ENCODE results near the gene TSPAN31. TPM values are rescaled to one million over a fixed set of nuclear protein-coding genes. Genes with fewer than 3 reads are reported as not detected.

Gene TSPAN31
- total and polyA plus RNA-seq, 9 of the 15 experiments (the other 6 are each of a cell fraction or from before 2014, with no cell fraction given) = 11.3 to 26.4 (median 14.3) TPM

GRCh38 chr12:57707250-57707649 is 37.6 kb upstream of the TSPAN31 start:
- no peak overlapping the region for H3K9ac ChIP-seq (ENCODE audit: insufficient read depth in 1 of 2, low read depth in 2 of 2, low read length in 2 of 2)
- H4K20me1 ChIP-seq (replicated peaks; ENCODE audit: control insufficient read depth, insufficient read depth, low read length) = no peaks in the 10 kb centered on the region
- ChIA-PET CTCF (ENCODE audit: low intra/inter-chr PET ratio) (no interaction called here), POLR2A (no interaction called here)
- no peak for FAIRE-seq
- intact Hi-C loops (cut with micrococcal nuclease) (no loop called here), in situ Hi-C loops (cut with MboI) (no loop called here)
- no peak overlapping the region for H3K4me3 ChIP-seq
- no peaks in the 10 kb centered on the region for H3K9me1 ChIP-seq (ENCODE audit: control insufficient read depth, insufficient read depth, low read length)
- no TSS peak for BruUV-seq (replicated peaks)
- H3K4me2 ChIP-seq (ENCODE audit: insufficient read depth, low read length) = no peak overlapping the region
- 93% methylated on average over 3 of the region's 3 CpGs for WGBS (ENCODE audit: insufficient coverage, low coverage, missing lambda C conversion rate)
- H2AFZ ChIP-seq (ENCODE audit: low read depth, low read length) = no peak overlapping the region
- H3K4me1 ChIP-seq (replicated peaks in 1 of 2; ENCODE audit: control insufficient read depth in 2 of 2, insufficient read depth in 2 of 2, low read length in 2 of 2) = no peaks in the 10 kb centered on the region; a peak in 1 of 5 replicates
- H3K79me2 ChIP-seq (ENCODE audit: control insufficient read depth, insufficient read depth, low read length) = no peaks in the 10 kb centered on the region
- TF ChIP-seq ZNF592 (IDR thresholded peaks at IDR 0.05) = no peak
- TF ChIP-seq ELF1 (tag; IDR thresholded peaks at IDR 0.05) = no peak
- no peak for TF ChIP-seq ZNF280A (IDR thresholded peaks at IDR 0.05; ENCODE audit: low read depth, partially characterized antibody)
- TF ChIP-seq HCFC1 (IDR thresholded peaks at IDR 0.05; ENCODE audit: low read depth, low read length) = no peak
- TF ChIP-seq NR4A1 (CRISPR knock-in tag; IDR thresholded peaks at IDR 0.05) = no peak
- no peak for TF ChIP-seq NR4A1 (tag; IDR thresholded peaks at IDR 0.05)
- TF ChIP-seq NR2C1 (IDR thresholded peaks at IDR 0.05) = no peak
- TF ChIP-seq NR2C1 (tag; IDR thresholded peaks at IDR 0.05) = no peak
- TF ChIP-seq PURB (CRISPR knock-in tag; IDR thresholded peaks at IDR 0.05; ENCODE audit: low read depth) = no peak
- no peak for TF ChIP-seq FOXK1 (CRISPR knock-in tag; IDR thresholded peaks at IDR 0.05; ENCODE audit: borderline replicate concordance)
- no peak for TF ChIP-seq ZC3H4 (CRISPR knock-in tag; IDR thresholded peaks at IDR 0.05; ENCODE audit: borderline replicate concordance)
- no peak for TF ChIP-seq GTF2B (IDR thresholded peaks at IDR 0.05; ENCODE audit: extremely low read depth, insufficient read length)
- TF ChIP-seq ZNF384 (IDR thresholded peaks at IDR 0.05; ENCODE audit: low read depth, low read length) = no peak
- no peak for TF ChIP-seq CBX5 (IDR thresholded peaks at IDR 0.05; ENCODE audit: borderline replicate concordance, low read depth)
- no peak for TF ChIP-seq NR2C2 (CRISPR knock-in tag; IDR thresholded peaks at IDR 0.05)
- TF ChIP-seq NR2C2 (tag; IDR thresholded peaks at IDR 0.05) = no peak
- TF ChIP-seq MYNN (IDR thresholded peaks at IDR 0.05) = no peak
- no peak for TF ChIP-seq MYNN (CRISPR knock-in tag; IDR thresholded peaks at IDR 0.05)
- no peak for TF ChIP-seq CC2D1A (IDR thresholded peaks at IDR 0.05)
- no peak for TF ChIP-seq BACH1 (tag; IDR thresholded peaks at IDR 0.05)
- TF ChIP-seq ZKSCAN8 (CRISPR knock-in tag; IDR thresholded peaks at IDR 0.05) = no peak
- peaks cover 19% of the 10 kb centered on the region for H3K36me3 ChIP-seq (ENCODE audit: control insufficient read depth, insufficient read depth, low read length)
- no peak for ATAC-seq
- no peak overlapping the region for H3K27ac ChIP-seq (ENCODE audit: extremely low read depth, low read depth, low read length)
- no peak for DNase-seq (ENCODE audit: extremely low read depth in 1 of 4, low spot score in 3 of 4)
- no peaks in the 10 kb centered on the region for H3K27me3 ChIP-seq (ENCODE audit: control insufficient read depth in 2 of 2, insufficient read depth in 2 of 2, low read length in 2 of 2)
- H3K9me3 ChIP-seq (replicated peaks; ENCODE audit: control insufficient read depth, insufficient read depth, low read depth, low read length) = peaks cover 5% of the 10 kb centered on the region; the same call in 1 of the 2 replicates

Data from K562 (cell line).